ENCODE results near the gene EHF.
"Not testable (repeated sequence)": the region's sequence is repeated elsewhere in the genome, so short reads cannot be mapped to it uniquely, and the experiment has no call there.

The EHF gene

GRCh38 chr11:34620820-34621792 is at the start of gene EHF:
EHF (plus strand) TSS chr11:34621093; CDS start chr11:34642631, 21,538 bp downstream.
- DNase-seq: no peak

GRCh38 chr11:34573537-34573936 is 47.4 kb upstream of the EHF start:
- DNase-seq: no peak
- intact Hi-C loops (cut with DNase I): no loop called here

More at GRCh38 chr11:34620820-34621792, at the start of gene EHF:
- intact Hi-C loops (cut with DNase I): no loop called here

GRCh38 chr11:34575261-34575660 is 45.6 kb upstream of the EHF start:
- intact Hi-C loops (cut with DNase I): no loop called here
- no peak for DNase-seq

- intact Hi-C loops (cut with DNase I): no loop called here
Measured at GRCh38 chr11:34575671-34576070, 45.2 kb upstream of the EHF start.

GRCh38 chr11:34576331-34576730 is 44.6 kb upstream of the EHF start:
- DNase-seq: no peak

More at GRCh38 chr11:34575671-34576070, 45.2 kb upstream of the EHF start:
- DNase-seq: no peak

GRCh38 chr11:34583818-34584217 is 37.1 kb upstream of the EHF start:
- no peak for DNase-seq
- intact Hi-C loops (cut with DNase I): loop anchor here (10.0 kb wide), 1 partner anchor 651 kb away; no protein-coding TSS in a partner anchor

More at GRCh38 chr11:34576331-34576730, 44.6 kb upstream of the EHF start:
- intact Hi-C loops (cut with DNase I): no loop called here

GRCh38 chr11:34585304-34585734 is 35.6 kb upstream of the EHF start:
- intact Hi-C loops (cut with DNase I): loop anchor here (5.0 to 10.0 kb wide), 2 partner anchors 649 to 807 kb away; no protein-coding TSS in a partner anchor
- DNase-seq: no peak

GRCh38 chr11:34585735-34586487 is 35.0 kb upstream of the EHF start:
- intact Hi-C loops (cut with DNase I): loop anchor here (1.0 to 10.0 kb wide), 3 partner anchors 305 to 806 kb away; no protein-coding TSS in a partner anchor
- DNase-seq: no peak

GRCh38 chr11:34586488-34587281 is 34.2 kb upstream of the EHF start:
- no peak for DNase-seq

GRCh38 chr11:34587282-34587677 is 33.6 kb upstream of the EHF start:
- intact Hi-C loops (cut with DNase I): loop anchor here (5.0 to 10.0 kb wide), 2 partner anchors 648 to 805 kb away; no protein-coding TSS in a partner anchor
- no peak for DNase-seq

More at GRCh38 chr11:34586488-34587281, 34.2 kb upstream of the EHF start:
- intact Hi-C loops (cut with DNase I): loop anchor here (1.0 to 10.0 kb wide), 3 partner anchors 305 to 806 kb away; no protein-coding TSS in a partner anchor

GRCh38 chr11:34588023-34588422 is 32.9 kb upstream of the EHF start:
- intact Hi-C loops (cut with DNase I): loop anchor here (5.0 to 10.0 kb wide), 2 partner anchors 647 to 804 kb away; no protein-coding TSS in a partner anchor
- no peak for DNase-seq

GRCh38 chr11:34588701-34589100 is 32.2 kb upstream of the EHF start:
- intact Hi-C loops (cut with DNase I): loop anchor here (5.0 to 10.0 kb wide), 2 partner anchors 646 to 804 kb away; no protein-coding TSS in a partner anchor
- no peak for DNase-seq

- intact Hi-C loops (cut with DNase I): loop anchor here (5.0 to 10.0 kb wide), 2 partner anchors 646 to 803 kb away; no protein-coding TSS in a partner anchor
Measured at GRCh38 chr11:34589177-34589576, 31.7 kb upstream of the EHF start.

GRCh38 chr11:34593085-34593484 is 27.8 kb upstream of the EHF start:
- intact Hi-C loops (cut with DNase I): no loop called here

More at GRCh38 chr11:34589177-34589576, 31.7 kb upstream of the EHF start:
- not testable (repeated sequence) for DNase-seq

GRCh38 chr11:34594603-34595002 is 26.3 kb upstream of the EHF start:
- intact Hi-C loops (cut with DNase I): no loop called here
- no peak for DNase-seq

More at GRCh38 chr11:34593085-34593484, 27.8 kb upstream of the EHF start:
- DNase-seq: no peak

- no peak for DNase-seq
- intact Hi-C loops (cut with DNase I): no loop called here
Measured at GRCh38 chr11:34595391-34595790, 25.5 kb upstream of the EHF start.

GRCh38 chr11:34595960-34596644 is 24.8 kb upstream of the EHF start:
- intact Hi-C loops (cut with DNase I): no loop called here
- DNase-seq: no peak

- intact Hi-C loops (cut with DNase I): no loop called here
Measured at GRCh38 chr11:34599406-34599945, 21.4 kb upstream of the EHF start.

More at GRCh38 chr11:34599406-34599945, 21.4 kb upstream of the EHF start:
- no peak for DNase-seq

Measured in posterior cingulate gyrus (tissue), 11 donors.